Muscle of leg (tissue), 11 donors: Measurements from ENCODE around the gene CEACAM1. TPM values are rescaled to one million over a fixed set of nuclear protein-coding genes. Genes with fewer than 3 reads are reported as not detected.
"Not testable (repeated sequence)": the region's sequence is repeated elsewhere in the genome, so short reads cannot be mapped to it uniquely, and the experiment has no call there.

Experiments used
- DNase-seq: peaks from one replicate; pipeline ENCODE4 v3.0.0; 2013
- H3K27ac ChIP-seq: one replicate; pipeline ENCODE4 v1.5.1; 2013; ENCODE audit warnings: mild to moderate bottlenecking, low read length, control low read depth
- H3K27me3 ChIP-seq: one replicate; pipeline ENCODE4 v1.6.1; 2013; ENCODE audit warnings: low read length; ENCODE audit not compliant: control insufficient read depth, insufficient read depth
- H3K36me3 ChIP-seq: one replicate; pipeline ENCODE4 v1.6.1; 2013; ENCODE audit warnings: low read length; ENCODE audit not compliant: control insufficient read depth, insufficient read depth
- H3K4me1 ChIP-seq: one replicate; pipeline ENCODE4 v1.6.1; 2013; ENCODE audit warnings: low read length; ENCODE audit not compliant: control insufficient read depth, insufficient read depth
- H3K4me3 ChIP-seq: one replicate; pipeline ENCODE4 v1.5.1; 2013; ENCODE audit warnings: low read length, control low read depth
- H3K9me3 ChIP-seq: replicated peaks from 2 replicates; pipeline ENCODE4 v1.6.1; 2013; ENCODE audit warnings: low read depth, low read length; ENCODE audit not compliant: control insufficient read depth
- WGBS: methylation state at CpG from one replicate; pipeline ENCODE4 v1.1.5; 2013; ENCODE audit warnings: missing lambda C conversion rate; ENCODE audit not compliant: insufficient coverage; 5-methylcytosine and 5-hydroxymethylcytosine counted together
- polyA plus RNA-seq, 8 donors: library from polyadenylated mRNA; unstranded; fragments of 120-200 nt; gene quantifications; one replicate each; pipeline versions ENCODE4 v1.2.1 to v1.2.3, GENCODE V29; 2013; ENCODE audit warnings: inconsistent platforms in 1 of 8, low replicate concordance in 1 of 8; ENCODE audit not compliant: insufficient read length in 8 of 8, insufficient read depth in 1 of 8
- total RNA-seq: library from RNA; stranded (reverse); fragments of 120-200 nt; gene quantifications from one replicate; pipeline ENCODE4 v1.2.4, GENCODE V29; 2013

Gene CEACAM1
- total and polyA plus RNA-seq, 9 donors: 0.62 to 6.9 (median 1.6) TPM

DNA sequence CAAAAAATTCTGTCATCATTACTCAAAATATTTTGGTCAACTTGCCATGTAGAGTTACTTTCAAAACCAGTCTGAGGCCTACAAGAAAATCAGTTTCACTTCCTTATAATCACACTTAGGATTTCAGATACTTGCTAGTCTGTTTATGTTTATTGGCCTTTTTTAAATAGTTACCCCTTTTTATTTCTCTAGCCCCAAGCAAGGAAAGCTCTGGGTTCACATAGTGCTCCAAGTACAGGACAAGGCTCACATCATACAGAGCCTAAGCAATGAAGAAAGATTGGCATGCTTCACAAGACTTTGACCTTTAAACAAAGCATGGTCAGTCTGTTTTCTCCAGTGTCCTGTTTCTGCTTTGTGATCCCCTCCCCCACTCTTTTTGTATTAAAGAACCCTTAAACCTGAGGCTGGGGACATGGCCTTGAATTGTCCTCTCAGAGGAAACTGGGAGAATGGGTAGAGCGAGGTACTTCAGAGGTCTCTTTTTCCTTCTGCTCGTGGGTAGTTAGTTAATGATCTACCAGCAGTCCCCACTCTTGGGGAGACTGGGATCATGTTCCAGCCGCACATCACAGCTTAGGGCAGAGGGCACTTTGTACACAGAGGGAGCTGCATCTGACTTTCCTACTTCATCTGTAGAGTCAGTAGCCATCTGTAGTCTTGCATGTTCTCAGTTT is 30.7 kb downstream of the CEACAM1 start:
- Histone ChIP-seq H3K4me3 (no peak overlapping the region), H3K4me1 (no peaks in the 10 kb centered on the region), H3K9me3 (no peaks in the 10 kb centered on the region), H3K27me3 (no peaks in the 10 kb centered on the region), H3K36me3 (no peaks in the 10 kb centered on the region), H3K27ac (peak overlapping the region; percentile 9)
- DNase-seq: no peak
- WGBS: 40% methylated on average over 1 of the region's 3 CpGs

DNA sequence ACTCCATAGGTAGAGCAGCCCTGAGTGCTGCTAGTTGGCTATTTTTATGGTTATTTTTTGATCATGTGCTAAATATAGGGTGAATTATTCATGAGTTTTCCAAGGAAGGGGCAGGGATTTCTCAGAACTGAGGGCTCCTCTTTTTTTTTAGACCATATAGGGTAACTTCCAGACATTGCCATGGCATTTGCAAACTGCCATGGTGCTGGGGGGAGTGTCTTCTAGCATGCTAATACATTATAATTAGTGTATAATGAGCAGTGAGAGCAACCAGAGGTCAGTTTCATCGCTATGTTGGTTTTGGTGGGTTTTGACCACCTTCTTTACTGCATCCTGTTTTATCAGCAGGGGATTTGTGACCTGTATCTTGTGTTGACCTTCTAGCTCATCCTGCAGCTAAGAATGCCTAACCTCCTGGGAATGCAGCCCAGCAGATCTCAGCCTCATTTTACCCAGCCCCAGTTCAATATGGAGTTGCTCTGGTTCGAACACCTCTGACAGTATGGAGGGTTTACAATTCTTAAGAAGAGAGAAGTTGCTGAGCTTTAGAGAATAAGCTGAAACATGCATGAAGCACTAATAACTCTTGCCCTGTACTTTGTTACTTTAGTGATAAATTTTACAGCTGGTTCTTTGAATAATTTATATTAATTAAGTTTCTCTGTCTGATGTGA is 31.7 kb downstream of the CEACAM1 start:
- WGBS: no CpG with 5 or more reads among the region's 2 CpGs
- no peaks in the 10 kb centered on the region for H3K36me3 ChIP-seq
- no peak overlapping the region for H3K27ac ChIP-seq
- no peak for DNase-seq
- H3K9me3 ChIP-seq: no peaks in the 10 kb centered on the region
- no peaks in the 10 kb centered on the region for H3K4me1 ChIP-seq
- no peak overlapping the region for H3K4me3 ChIP-seq
- no peaks in the 10 kb centered on the region for H3K27me3 ChIP-seq

DNA sequence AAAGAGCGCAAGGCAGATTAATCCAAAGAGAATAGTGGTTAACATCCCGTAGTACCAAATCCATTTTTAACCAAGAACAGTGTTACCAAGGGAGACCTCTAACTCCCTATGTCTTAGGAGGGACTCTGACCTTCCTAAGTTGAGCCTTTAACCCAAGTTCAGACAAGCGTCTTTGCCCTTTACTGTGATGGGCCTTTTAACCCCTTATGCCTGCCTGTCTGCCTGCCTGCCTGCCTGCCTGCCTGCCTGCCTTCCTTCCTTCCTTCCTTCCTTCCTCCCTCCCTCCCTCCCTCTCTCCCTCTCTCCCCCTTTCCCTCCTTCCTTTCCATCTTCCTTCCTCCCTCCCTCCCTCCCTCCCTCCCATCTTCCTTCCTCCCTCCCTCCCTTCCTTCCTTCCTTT is 32.6 kb downstream of the CEACAM1 start:
- Histone ChIP-seq H3K27ac (no peak overlapping the region), H3K36me3 (no peaks in the 10 kb centered on the region), H3K4me3 (no peak overlapping the region), H3K27me3 (no peaks in the 10 kb centered on the region), H3K4me1 (no peaks in the 10 kb centered on the region), H3K9me3 (no peaks in the 10 kb centered on the region)
- 28% methylated on average over 2 of the region's 3 CpGs for WGBS
- DNase-seq: no peak

DNA sequence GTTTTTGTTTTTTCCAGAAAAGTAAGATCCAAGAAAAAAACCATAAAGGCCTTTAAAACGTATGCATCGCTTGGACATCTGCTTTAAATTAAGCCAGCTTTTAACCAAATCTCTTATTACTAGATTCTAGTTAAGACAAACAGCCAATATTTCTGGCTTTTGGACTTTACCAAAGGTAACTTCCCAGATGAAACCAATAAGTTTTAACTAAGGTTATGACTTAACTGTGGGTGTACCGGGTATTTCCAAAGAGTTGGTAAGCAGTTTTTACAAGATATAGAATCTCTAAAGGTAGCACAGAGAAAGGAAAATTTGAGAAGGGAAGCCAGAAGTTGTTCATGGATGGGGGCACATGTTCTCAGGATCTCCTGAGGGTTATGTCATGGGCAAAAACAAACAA is 34.0 kb downstream of the CEACAM1 start:
- no peaks in the 10 kb centered on the region for H3K9me3 ChIP-seq
- no peaks in the 10 kb centered on the region for H3K4me1 ChIP-seq
- no peaks in the 10 kb centered on the region for H3K36me3 ChIP-seq
- H3K27ac ChIP-seq: no peak overlapping the region
- WGBS: no CpG with 5 or more reads among the region's 3 CpGs
- H3K27me3 ChIP-seq: no peaks in the 10 kb centered on the region
- no peak for DNase-seq
- no peak overlapping the region for H3K4me3 ChIP-seq

DNA sequence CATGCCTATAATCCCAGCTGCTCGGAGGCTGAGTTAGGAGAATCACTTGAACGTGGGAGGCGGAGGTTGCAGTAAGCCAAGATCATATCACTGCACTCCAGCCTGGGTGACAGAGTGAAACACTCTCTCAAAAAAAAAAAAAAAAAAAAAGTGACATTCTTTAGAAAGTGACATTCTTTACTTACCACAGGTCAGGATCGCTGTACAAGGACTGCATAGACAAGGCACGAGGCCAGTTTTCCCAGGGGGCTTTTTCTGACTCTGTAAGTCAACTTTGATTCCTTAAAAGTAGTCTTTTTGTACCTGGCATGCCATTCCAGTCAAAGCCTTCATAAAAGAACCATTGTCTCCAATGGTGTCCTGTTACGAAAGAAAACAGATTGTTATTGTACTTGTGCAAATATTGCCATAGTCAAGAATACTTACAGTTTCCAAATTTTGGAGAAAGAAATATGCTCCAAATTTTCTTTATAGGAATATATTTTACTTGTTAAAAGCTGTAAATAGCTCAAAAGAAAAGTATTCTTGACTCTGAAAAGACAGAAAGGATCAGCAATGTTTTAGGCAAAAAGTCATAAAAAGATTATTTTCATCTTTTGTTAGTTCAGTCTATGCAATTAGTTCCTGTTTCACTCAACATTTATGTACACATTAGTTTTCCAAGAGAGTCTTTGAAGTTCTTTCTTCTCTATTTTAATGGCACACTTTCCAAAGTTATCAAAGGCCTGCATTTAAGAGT is 39.3 kb downstream of the CEACAM1 start:
- Histone ChIP-seq H3K9me3 (no peaks in the 10 kb centered on the region), H3K27me3 (no peaks in the 10 kb centered on the region), H3K36me3 (no peaks in the 10 kb centered on the region), H3K4me1 (no peaks in the 10 kb centered on the region), H3K27ac (no peak overlapping the region), H3K4me3 (no peak overlapping the region)
- WGBS: 63% methylated on average over 2 of the region's 6 CpGs
- no peak for DNase-seq

DNA sequence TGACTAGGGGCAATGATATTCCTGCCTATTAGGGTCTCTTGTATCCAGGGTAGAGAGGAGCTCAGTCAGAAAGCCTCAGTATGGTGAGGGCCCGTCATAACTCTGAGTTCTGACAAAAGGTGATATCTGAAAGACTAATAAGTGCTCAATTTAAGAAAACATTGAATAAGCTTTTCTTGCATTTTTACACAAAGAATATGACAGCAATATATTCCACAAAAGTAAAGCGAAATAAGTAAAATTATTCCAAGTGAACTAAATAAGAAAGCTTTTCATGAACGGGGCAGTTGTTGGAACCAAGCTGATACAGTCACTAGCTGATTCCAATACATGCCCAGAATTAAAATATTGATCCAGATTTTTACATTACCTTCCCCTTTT is 40.5 kb downstream of the CEACAM1 start:
- DNase-seq: no peak
- H3K9me3 ChIP-seq: no peaks in the 10 kb centered on the region
- H3K27ac ChIP-seq: no peak overlapping the region
- H3K27me3 ChIP-seq: no peaks in the 10 kb centered on the region
- H3K4me3 ChIP-seq: no peak overlapping the region
- H3K36me3 ChIP-seq: no peaks in the 10 kb centered on the region
- no CpG with 5 or more reads among the region's 3 CpGs for WGBS
- no peaks in the 10 kb centered on the region for H3K4me1 ChIP-seq

DNA sequence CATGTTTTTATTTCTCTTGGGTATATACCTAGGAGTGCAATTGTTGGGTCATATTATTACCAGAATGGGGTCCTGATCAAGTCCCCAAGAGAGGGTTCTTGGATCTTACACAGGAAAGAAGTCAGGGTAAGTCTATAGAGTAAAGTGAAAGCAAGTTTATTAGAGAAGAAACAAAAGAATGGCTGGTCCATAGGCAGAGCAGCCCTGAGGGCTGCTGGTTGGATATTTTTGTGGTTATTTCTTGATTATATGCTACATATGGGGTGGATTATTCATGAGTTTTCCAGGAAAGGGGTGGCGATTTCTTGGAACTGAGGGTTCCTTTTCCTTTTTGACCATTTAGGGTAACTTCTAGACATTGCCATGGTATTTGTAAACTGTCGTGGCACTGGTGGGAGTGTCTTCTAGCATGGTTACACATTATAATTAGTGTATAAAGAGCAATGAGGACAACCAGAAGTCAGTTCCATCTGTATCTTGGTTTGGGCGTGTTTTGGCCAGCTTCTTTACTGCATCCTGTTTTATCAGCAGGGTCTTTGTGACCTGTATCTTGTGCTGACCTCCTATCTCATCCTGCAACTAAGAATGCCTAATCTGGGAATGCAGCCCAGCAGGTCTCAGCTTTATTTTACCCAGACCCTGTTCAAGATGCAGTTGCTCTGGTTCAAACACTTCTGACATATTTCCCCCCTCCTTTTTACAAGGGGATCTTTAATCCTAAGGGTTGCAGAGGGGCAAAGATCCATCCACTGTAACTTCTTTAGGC is 41.1 kb downstream of the CEACAM1 start:
- H3K9me3 ChIP-seq: no peaks in the 10 kb centered on the region
- H3K4me3 ChIP-seq: no peak overlapping the region
- no peaks in the 10 kb centered on the region for H3K36me3 ChIP-seq
- H3K27me3 ChIP-seq: no peaks in the 10 kb centered on the region
- WGBS: 100% methylated on average over 2 of the region's 3 CpGs
- DNase-seq: no peak
- H3K4me1 ChIP-seq: no peaks in the 10 kb centered on the region
- no peak overlapping the region for H3K27ac ChIP-seq

DNA sequence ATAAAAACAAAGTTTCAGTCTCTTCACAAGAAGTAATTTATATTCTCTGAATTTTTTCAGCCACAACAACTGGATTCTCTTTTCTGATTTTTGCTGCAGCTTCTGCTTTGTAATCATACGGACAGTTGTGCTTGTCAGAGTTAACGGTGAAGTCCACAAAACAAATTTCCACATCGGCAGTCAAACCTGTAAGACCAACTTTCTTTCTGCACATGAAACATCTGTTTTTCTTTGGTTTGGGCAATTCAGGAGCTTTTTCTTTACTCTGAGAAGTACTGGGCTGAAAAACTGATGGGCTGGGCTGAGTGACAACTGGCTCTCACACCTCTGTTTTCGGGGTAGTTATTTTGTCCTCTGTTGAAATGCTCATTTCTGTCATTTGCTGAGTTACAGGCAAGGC is 43.2 kb downstream of the CEACAM1 start:
- 50% methylated on average over 1 of the region's 4 CpGs for WGBS
- H3K27ac ChIP-seq, H3K4me3 ChIP-seq, H3K4me1 ChIP-seq, H3K9me3 ChIP-seq, H3K27me3 ChIP-seq, H3K36me3 ChIP-seq: not testable (repeated sequence)
- peak; percentile 36 for DNase-seq

DNA sequence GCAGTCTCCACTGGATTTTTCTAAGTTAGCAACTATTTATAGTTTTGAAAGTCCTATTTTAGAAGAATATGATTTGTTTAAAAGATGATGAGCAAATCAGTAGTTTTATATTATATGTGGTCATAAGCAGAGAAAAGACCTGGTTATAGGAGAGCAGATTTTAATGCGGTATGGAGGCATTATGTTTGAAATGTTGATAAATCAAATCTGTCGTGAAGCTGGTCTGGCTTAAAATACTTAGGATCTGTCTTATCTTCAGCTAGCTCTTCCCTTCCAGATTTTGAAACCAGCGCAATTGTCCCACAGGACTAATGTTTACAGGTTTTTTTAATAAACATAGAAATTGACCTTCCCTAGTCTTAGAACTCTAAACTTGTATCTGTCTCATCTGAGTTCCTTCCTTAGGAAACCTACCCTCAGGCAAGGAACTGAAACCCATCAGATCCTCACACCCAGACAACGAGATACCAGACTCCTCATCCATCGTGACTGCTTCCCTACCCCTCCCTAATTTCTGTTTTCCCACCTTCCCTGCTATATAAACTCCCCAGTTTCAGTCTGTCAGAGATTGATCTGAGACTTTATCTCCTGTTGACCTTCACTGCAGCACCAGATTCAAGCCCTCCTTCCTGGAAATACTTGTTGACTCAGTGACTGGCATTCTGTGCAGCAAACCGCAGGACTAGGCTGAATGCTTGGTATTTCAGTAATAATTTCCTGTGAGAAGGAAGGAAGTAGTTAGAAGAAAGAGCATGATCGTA is 47.8 kb downstream of the CEACAM1 start:
- Histone ChIP-seq H3K4me3 (no peak overlapping the region), H3K9me3 (no peaks in the 10 kb centered on the region), H3K36me3 (no peaks in the 10 kb centered on the region), H3K27ac (peak overlapping the region; percentile 35), H3K4me1 (no peaks in the 10 kb centered on the region), H3K27me3 (no peaks in the 10 kb centered on the region)
- peak; percentile 24 for DNase-seq
- 33% methylated on average over 2 of the region's 7 CpGs for WGBS
